ENCODE data around the gene RBM4B. TPM values are rescaled to one million over a fixed set of nuclear protein-coding genes. Genes with fewer than 3 reads are reported as not detected.

Gene RBM4B
- total and polyA plus RNA-seq, 2 of the 13 experiments (the other 11 are each of a cell fraction or from before 2014, with no cell fraction given), result 25.8 to 32.4 TPM

- TF ChIP-seq HNRNPL (IDR thresholded peaks at IDR 0.05; ENCODE audit: low read depth, low read length), result 0 out of 2 replicates have a peak, but pooled peaks have one; percentile 37
- peak; percentile 94 for TF ChIP-seq ZHX2 (IDR thresholded peaks at IDR 0.05; ENCODE audit: low read depth)
- no peak for TF ChIP-seq ZHX2 (CRISPR knock-in tag; IDR thresholded peaks at IDR 0.05; ENCODE audit: borderline replicate concordance)
- no peak for TF ChIP-seq PAXIP1 (CRISPR knock-in tag; conservative IDR thresholded peaks at IDR 0.05)
- peak; percentile 69; the same call in 1 of the 2 replicates for TF ChIP-seq ZC3H13 (CRISPR knock-in tag; IDR thresholded peaks at IDR 0.05)
- TF ChIP-seq TMF1 (CRISPR knock-in tag; IDR thresholded peaks at IDR 0.05; ENCODE audit: low read depth), result 0 out of 2 replicates have a peak, but pooled peaks have one; percentile 26
- no peak for TF ChIP-seq ZNF609 (CRISPR knock-in tag; IDR thresholded peaks at IDR 0.05; ENCODE audit: borderline replicate concordance)
- TF ChIP-seq KLF12 (CRISPR knock-in tag; IDR thresholded peaks at IDR 0.05; ENCODE audit: borderline replicate concordance), result no peak
- TF ChIP-seq ATF3 (CRISPR knock-in tag; IDR thresholded peaks at IDR 0.05), result no peak
- TF ChIP-seq ZBTB3 (CRISPR knock-in tag; IDR thresholded peaks at IDR 0.05; ENCODE audit: borderline replicate concordance, low read depth), result no peak
These were observed 39.3 kb downstream of the RBM4B start, which contains the start of gene RBM4 (continued) for GRCh38 chr11:66638177-66639065.

Measured in HepG2 (cell line).